ACC112 (cell line): ENCODE results near the gene ATP6V1B1.
"Not testable (repeated sequence)": the region's sequence is repeated elsewhere in the genome, so short reads cannot be mapped to it uniquely, and the experiment has no call there.

Experiments
- H2AFZ ChIP-seq: fragments of 200-600 bp; sonication (generic); one replicate; pipeline ENCODE4 v1.6.0; 2017; ENCODE audit warnings: antibody characterized with exemption, low read length; ENCODE audit not compliant: unreplicated experiment
- H3K27ac ChIP-seq: fragments of 200-600 bp; sonication (generic); 2 replicates; pipeline ENCODE4 v1.5.1; 2014; ENCODE audit warnings: low read depth, mild to moderate bottlenecking, antibody characterized with exemption, low read length, moderate library complexity
- H3K27me3 ChIP-seq: fragments of 200-600 bp; sonication (generic); 2 replicates; pipeline ENCODE4 v1.6.1; 2014; ENCODE audit warnings: mild to moderate bottlenecking, antibody characterized with exemption, low read length, moderate library complexity, mixed read lengths; ENCODE audit not compliant: insufficient read depth
- H3K36me3 ChIP-seq: fragments of 200-600 bp; sonication (generic); 2 replicates; pipeline ENCODE4 v1.6.1; 2016; ENCODE audit warnings: mild to moderate bottlenecking, antibody characterized with exemption, low read length, moderate library complexity, mixed read lengths; ENCODE audit not compliant: insufficient read depth
- H3K4me1 ChIP-seq: fragments of 200-600 bp; sonication (generic); one replicate; pipeline ENCODE4 v1.6.1; 2016; ENCODE audit warnings: low read length, mixed read lengths; ENCODE audit not compliant: insufficient read depth, unreplicated experiment, control insufficient read depth
- H3K4me3 ChIP-seq: fragments of 200-600 bp; sonication (generic); 2 replicates; pipeline ENCODE4 v1.5.1; 2014; ENCODE audit warnings: mild to moderate bottlenecking, low read depth, low read length
- H3K79me2 ChIP-seq: fragments of 200-600 bp; sonication (generic); one replicate; pipeline ENCODE4 v1.6.0; 2016; ENCODE audit warnings: low read length; ENCODE audit not compliant: control insufficient read depth, unreplicated experiment, insufficient read depth

ATP6V1B1 gene

DNA sequence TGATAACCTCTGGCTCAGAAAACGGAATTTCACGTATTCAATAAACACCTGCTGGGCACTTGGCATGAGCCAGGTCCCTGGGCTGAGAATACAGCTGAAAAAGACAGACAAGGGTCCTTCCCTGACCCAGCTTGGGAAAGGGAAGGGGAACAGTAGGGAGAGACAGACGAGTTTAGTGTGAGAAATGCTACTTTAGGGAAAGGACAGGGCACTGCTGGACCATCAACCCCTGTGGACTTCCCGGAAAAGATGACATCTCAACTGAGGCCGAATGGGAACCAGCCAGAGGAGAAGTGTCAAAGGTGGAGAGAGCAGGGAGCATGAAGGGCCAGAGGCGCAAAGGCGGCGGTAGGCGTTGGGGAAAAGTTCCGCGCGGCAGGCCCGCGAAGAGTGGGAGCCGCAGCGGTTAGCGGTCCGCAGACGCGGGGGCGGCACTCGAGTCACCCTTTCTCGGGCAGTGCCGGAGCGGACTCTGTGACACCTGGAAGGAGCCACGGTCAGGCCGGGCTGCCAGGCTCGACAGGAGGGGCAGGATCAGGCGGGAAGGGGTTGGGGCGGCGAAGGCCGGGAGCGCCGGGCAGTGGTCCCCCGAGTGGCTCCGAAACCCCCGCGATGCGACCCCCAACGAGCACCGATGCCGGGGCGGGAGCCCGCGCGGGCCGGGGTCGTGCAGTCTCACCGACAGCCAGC, 58.5 kb downstream of the ATP6V1B1 start:
- Histone ChIP-seq H3K36me3 (no peaks in the 10 kb centered on the region), H3K4me3 (peak overlapping the region; percentile 92), H3K27ac (no peak overlapping the region), H3K4me1 (peaks cover 9% of the 10 kb centered on the region), H2AFZ (peak overlapping the region; percentile 96), H3K79me2 (peaks cover 22% of the 10 kb centered on the region), H3K27me3 (no peaks in the 10 kb centered on the region)

DNA sequence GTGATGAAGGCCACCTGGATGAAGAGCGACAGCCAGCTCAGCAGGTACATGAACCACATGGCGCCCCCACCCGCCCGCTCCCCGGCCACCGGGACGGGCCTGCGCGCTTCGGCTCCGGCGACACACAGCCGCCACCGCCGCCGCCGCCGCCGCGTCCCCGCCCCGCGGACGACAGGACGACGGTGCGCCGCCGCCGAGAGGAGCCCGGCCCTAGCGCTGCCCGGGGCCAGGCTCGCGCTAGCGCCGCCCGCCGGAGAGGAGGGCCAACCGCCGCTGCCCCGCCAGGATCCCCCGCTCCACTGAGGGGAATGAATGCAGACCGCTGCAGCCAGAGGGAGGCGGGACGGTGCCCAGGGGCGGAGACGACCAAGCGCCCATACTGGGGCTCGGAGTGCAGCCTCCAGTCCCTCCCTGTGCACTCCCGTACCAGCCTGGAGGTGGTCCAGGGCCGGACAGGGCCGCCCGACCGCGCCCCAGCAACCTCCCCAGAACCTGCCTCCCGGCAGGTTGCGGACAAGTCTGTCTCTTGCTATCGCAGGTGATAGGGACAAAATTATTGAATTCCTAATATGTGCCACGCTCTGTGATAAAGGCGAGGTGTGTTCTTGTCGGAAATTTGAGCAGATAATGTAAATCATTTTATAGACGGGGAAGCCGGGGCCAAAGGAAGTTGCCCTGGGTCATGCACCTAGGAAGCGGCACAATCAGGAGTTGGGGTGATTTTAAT, 59.2 kb downstream of the ATP6V1B1 start, which contains the start of gene TEX261:
Gene TEX261 (minus strand): TSS at position 175 of the 727 bp plus-strand sequence. CDS start 116 bp downstream, at position 59.
- Histone ChIP-seq H3K27ac (no peak within 1 kb of the TSS), H3K4me1 (peaks cover 9% of the 10 kb centered on the region)

DNA sequence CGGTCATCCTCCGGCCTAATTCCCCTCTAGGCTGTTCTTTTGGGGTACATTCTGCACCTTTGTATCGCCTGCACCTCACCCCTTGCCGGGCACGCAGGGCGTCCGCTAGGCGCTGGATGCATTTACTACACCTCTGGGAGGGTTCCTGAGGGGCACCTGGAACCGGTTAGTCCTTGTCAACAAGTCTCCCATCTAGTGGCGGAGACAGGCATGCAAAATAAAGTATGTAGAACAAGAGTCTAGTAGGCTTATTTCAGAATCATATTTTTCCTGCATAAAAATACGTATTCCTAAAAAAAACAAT, 59.7 kb downstream of the ATP6V1B1 start:
- Histone ChIP-seq H2AFZ (peak overlapping the region; percentile 66), H3K27ac (no peak overlapping the region), H3K79me2 (peaks cover 22% of the 10 kb centered on the region), H3K36me3 (no peaks in the 10 kb centered on the region), H3K27me3 (no peaks in the 10 kb centered on the region), H3K4me3 (peak overlapping the region; percentile 92), H3K4me1 (peaks cover 9% of the 10 kb centered on the region)

More for the DNA sequence above, 59.2 kb downstream of the ATP6V1B1 start, which contains the start of gene TEX261:
- Histone ChIP-seq H2AFZ (peak within 1 kb of the TSS; percentile 96), H3K36me3 (no peaks in the 10 kb centered on the region), H3K4me3 (peak within 1 kb of the TSS; percentile 92), H3K27me3 (no peaks in the 10 kb centered on the region), H3K79me2 (peaks cover 22% of the 10 kb centered on the region)

DNA sequence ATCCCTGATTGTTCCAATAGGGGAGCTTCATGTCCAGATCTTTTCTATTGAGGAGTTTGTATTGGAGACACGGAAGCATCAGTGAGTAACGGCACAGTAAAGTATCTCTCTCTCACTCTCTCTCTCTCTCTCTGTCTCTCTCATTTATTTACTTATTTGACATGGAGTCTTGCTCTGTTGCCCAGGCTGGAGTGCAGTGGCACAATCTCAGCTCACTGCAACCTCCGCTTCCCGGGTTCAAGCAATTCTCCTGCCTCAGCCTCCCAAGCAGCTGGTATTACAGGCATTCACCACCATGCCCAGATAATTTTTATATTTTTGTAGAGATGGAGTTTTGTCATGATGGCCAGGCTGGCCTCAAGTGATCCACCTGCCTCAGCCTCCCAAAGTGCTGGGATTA, 63.2 kb downstream of the ATP6V1B1 start:
- H2AFZ ChIP-seq, H3K36me3 ChIP-seq, H3K79me2 ChIP-seq, H3K27ac ChIP-seq, H3K4me3 ChIP-seq, H3K27me3 ChIP-seq, H3K4me1 ChIP-seq: not testable (repeated sequence)

DNA sequence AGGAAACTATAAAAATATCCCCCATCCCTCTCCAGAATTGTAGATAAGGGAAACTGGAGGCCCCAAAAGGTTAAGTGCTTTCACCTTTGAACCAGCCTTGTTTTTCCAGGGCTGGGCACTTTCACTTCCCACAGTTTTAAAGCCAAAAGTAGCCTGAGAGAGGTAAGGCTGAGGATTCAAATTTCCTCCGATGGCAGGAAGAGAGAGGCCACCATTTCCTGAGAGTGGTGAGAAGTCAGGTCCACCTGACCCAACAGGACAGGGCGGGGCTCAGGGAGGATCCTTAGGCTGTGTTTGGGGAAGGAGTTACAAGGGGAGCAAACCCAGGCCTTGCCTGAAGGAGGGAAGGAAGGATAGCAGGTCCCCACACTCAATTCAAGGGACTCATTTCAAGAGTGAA, 63.7 kb downstream of the ATP6V1B1 start:
- Histone ChIP-seq H3K27me3 (no peaks in the 10 kb centered on the region), H3K79me2 (peaks cover 4% of the 10 kb centered on the region), H3K4me1 (peaks cover 4% of the 10 kb centered on the region), H3K27ac (no peak overlapping the region), H2AFZ (no peak overlapping the region), H3K36me3 (no peaks in the 10 kb centered on the region), H3K4me3 (no peak overlapping the region)

DNA sequence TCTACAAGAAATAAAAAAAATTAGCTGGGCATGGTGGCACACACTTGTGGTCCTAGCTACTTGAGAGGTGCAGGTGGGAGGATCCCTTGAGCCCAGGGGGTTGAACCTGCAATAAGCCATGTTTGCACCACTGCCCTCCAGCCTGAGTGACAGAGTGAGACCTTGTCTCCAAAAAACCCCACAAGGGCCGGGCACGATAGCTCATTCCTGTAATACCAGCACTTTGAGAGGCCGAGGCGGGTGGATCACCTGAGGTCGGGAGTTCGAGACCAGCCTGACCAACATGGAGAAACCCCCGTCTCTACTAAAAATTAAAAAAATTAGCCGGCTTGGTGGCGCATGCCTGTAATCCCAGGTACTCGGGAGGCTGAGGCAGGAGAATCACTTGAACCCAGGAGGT, 64.2 kb downstream of the ATP6V1B1 start:
- not testable (repeated sequence) for H2AFZ ChIP-seq, H3K79me2 ChIP-seq, H3K27ac ChIP-seq, H3K4me3 ChIP-seq, H3K27me3 ChIP-seq, H3K36me3 ChIP-seq, H3K4me1 ChIP-seq

DNA sequence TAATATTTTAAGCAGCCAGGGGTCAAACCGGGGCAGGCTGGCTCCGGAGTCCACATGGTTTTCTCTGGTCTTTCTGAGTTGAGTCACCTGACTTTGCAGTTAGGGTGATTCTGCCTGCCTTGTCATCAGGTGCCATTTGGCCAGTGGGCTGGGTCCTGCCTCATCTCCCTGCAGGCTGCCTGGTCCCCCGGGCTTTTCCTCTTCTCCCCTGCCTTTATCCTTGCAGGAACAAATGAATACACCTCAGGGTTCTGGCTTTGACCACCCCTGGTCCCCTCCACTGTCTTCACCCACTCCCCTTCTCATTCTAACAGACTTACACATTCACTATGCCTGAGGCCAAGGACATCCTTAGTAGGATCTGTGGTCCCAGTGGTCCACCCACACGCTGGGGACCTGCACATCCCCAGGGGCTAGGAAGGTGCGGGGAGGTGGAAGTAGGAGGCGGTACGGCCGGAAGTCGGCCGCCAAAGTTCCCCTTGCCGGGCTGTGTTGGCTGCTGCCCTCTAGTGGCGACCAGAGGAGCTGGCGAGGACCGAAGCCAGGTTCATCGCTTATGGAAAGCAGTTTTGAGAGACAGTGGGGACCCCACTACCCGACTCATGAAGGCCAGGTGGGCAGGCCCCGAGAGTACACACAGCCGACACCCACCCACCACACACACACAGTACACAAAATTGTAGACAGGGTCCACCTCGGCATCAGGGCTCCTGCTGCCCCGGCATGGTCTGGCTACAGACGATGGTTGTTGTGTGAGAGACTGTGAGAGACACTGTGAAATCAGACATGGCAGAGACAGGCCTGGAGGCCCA, 65.3 kb downstream of the ATP6V1B1 start:
- H3K79me2 ChIP-seq: no peaks in the 10 kb centered on the region
- peak overlapping the region; percentile 93 for H2AFZ ChIP-seq
- H3K27ac ChIP-seq: no peak overlapping the region
- peaks cover 4% of the 10 kb centered on the region for H3K4me1 ChIP-seq
- H3K27me3 ChIP-seq: no peaks in the 10 kb centered on the region
- no peaks in the 10 kb centered on the region for H3K36me3 ChIP-seq
- H3K4me3 ChIP-seq: peak overlapping the region; percentile 67

DNA sequence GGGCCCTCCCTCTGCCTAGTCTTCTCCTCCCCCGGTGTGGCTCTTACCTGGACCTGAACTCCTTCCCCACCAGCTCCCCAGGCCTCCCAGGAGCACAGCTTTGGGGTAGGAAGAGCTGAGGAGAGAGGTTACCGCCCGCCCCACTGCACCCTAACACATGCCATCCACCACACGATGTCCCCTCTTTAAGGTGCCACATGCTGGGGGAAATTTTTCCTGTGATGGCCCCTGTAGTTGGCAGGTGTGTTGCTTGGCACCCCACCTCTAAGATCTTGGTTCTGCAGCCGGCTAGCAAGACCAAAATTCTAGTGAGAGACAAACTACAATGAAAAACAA, 65.9 kb downstream of the ATP6V1B1 start:
- H2AFZ ChIP-seq: no peak overlapping the region
- no peaks in the 10 kb centered on the region for H3K79me2 ChIP-seq
- H3K36me3 ChIP-seq: no peaks in the 10 kb centered on the region
- H3K27ac ChIP-seq: no peak overlapping the region
- H3K4me1 ChIP-seq: peaks cover 4% of the 10 kb centered on the region
- H3K27me3 ChIP-seq: no peaks in the 10 kb centered on the region
- no peak overlapping the region for H3K4me3 ChIP-seq

DNA sequence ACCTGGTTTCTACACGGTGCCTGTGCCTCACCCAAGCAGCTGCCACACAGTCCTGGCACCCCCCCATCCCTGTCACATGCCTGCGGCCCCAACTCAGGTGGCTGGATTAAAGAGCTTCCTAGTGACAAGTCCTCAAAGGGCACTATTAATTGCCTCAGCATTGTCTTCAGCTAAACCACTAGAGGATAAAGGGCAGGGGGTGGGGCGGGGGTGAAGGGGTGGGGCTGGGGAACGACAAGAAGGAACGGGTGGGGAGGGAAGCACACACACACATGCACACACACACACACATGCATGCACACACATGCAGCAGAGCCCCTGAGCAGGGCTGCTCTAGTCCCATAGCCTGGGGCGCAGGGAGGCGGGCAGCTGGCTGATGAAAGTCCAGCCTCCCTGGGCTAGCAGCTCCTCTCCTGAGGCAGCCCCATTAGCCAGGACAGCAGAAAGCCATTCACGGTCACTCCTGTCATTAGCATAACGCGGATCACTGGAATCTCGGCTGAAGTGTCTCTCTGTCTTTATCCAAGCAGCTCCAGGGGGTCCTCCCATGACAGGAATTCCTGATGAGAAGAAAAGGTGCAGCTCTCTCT, 66.4 kb downstream of the ATP6V1B1 start:
- H3K4me3 ChIP-seq: no peak overlapping the region
- no peaks in the 10 kb centered on the region for H3K36me3 ChIP-seq
- H2AFZ ChIP-seq: peak overlapping the region; percentile 14
- H3K27ac ChIP-seq: no peak overlapping the region
- peaks cover 4% of the 10 kb centered on the region for H3K4me1 ChIP-seq
- H3K27me3 ChIP-seq: no peaks in the 10 kb centered on the region
- H3K79me2 ChIP-seq: no peaks in the 10 kb centered on the region

DNA sequence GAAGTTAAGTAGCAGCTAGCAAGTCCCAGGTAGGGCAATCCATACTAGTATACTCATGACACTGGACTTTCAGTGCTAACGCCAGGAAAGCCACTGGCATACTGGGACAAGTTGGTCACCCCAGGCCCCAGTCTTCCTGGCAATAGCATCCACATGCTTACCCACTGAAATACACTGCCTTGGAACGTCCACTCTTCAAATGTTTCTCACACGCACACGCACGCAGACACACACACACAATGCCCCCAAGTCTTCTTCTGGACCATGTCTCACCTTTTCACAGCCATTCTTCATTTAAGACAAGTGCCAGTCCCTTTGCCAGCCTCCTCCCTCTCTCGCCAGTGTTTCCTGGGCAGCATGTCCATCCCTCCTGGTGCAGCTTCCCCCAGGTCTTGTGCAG, 67.7 kb downstream of the ATP6V1B1 start:
- Histone ChIP-seq H2AFZ (no peak overlapping the region), H3K27ac (no peak overlapping the region), H3K4me3 (no peak overlapping the region), H3K79me2 (no peaks in the 10 kb centered on the region), H3K4me1 (peaks cover 4% of the 10 kb centered on the region), H3K36me3 (no peaks in the 10 kb centered on the region), H3K27me3 (no peaks in the 10 kb centered on the region)
